Gastrocnemius medialis (tissue), 4 donors: ENCODE results near the gene TAC4. TPM values are rescaled to one million over a fixed set of nuclear protein-coding genes. Genes with fewer than 3 reads are reported as not detected.

Experiments
- ATAC-seq, 2 donors: fragments of 150-250 bp; one replicate each; pipeline ENCODE4 v1.9.1; 2016
- DNase-seq, 2 donors: peaks; one replicate each; pipeline ENCODE4 v3.0.0-alpha.2; 2019
- H3K27ac ChIP-seq, 4 donors: fragments of 200-600 bp; sonication (generic); 1 replicate in 1 of 4; 2 replicates in 3 of 4; pipeline ENCODE4 v1.5.1; 2016 to 2018; ENCODE audit warnings: mild to moderate bottlenecking in 2 of 4, moderate library complexity in 1 of 4
- H3K27me3 ChIP-seq, 3 donors: fragments of 200-600 bp; sonication (generic) in 2 of 3; 1 replicate in 1 of 3; 2 replicates in 2 of 3; pipeline versions ENCODE4 v1.5.1 to v1.6.0; 2016 to 2019; ENCODE audit warnings: mild to moderate bottlenecking in 1 of 3, moderate library complexity in 1 of 3
- H3K36me3 ChIP-seq, 2 donors: fragments of 200-600 bp; sonication (generic) in 1 of 2; one replicate each; pipeline ENCODE4 v1.5.1; 2017 to 2018
- H3K4me1 ChIP-seq, 2 donors: fragments of 200-600 bp; sonication (generic) in 1 of 2; one replicate each; pipeline ENCODE4 v1.5.1; 2016 to 2017; ENCODE audit warnings: mild to moderate bottlenecking in 2 of 2
- H3K4me3 ChIP-seq, 4 donors: fragments of 200-600 bp; sonication (generic) in 3 of 4; 1 replicate in 1 of 4; 2 replicates in 3 of 4; pipeline ENCODE4 v1.5.1; 2016 to 2019; ENCODE audit warnings: mild to moderate bottlenecking in 2 of 4
- H3K9me3 ChIP-seq, 3 donors: fragments of 200-600 bp; sonication (generic) in 2 of 3; 1 replicate in 1 of 3; 2 replicates in 2 of 3; pipeline ENCODE4 v1.5.1; 2016 to 2019
- CTCF ChIP-seq, 5 experiments: fragments of 450-650 bp in 3 of 5; fragments of 200-600 bp in 2 of 5; sonication (generic) in 2 of 5; IDR thresholded peaks in 4 of 5; conservative IDR thresholded peaks in 1 of 5; 1 replicate in 4 of 5; 2 replicates in 1 of 5; pipeline ENCODE4 v1.5.1; 2016 to 2019; ENCODE audit warnings: antibody characterized with exemption in 5 of 5, mild to moderate bottlenecking in 3 of 5, moderate library complexity in 3 of 5
- POLR2A ChIP-seq, 2 donors: fragments of 450-650 bp; IDR thresholded peaks; one replicate each; pipeline ENCODE4 v1.6.1; 2017; ENCODE audit warnings: antibody characterized with exemption in 2 of 2, mild to moderate bottlenecking in 2 of 2, moderate library complexity in 2 of 2
- in situ Hi-C, 4 donors: fragments of 200-750 bp; cut with MboI; loops; one replicate each; pipeline versions ENCODE4 v1.15.0 to v1.8.0; 2017; ENCODE audit warnings: low sequenced_read_pairs in 4 of 4
- intact Hi-C: fragments of 100-400 bp; cut with DNase I; formaldehyde crosslinking; loops from one replicate; pipeline ENCODE4 v1.15.1; 2023; ENCODE audit warnings: low total_unique reads
- total RNA-seq, 4 donors: library from RNA; depleted of rRNA; stranded (reverse); fragments of >200 nt; gene quantifications; one replicate each; pipeline versions ENCODE4 v1.1.0 to v1.2.3, GENCODE V29; 2016

Gene TAC4
- total RNA-seq, 4 donors from 2014 or later, result not detected

GRCh38 chr17:49872754-49873377 is 25.0 kb upstream of the TAC4 start:
- in situ Hi-C loops, result loop anchor here in 1 of 4 donors (10.0 kb wide), 1 partner anchor 122 kb away; the partner anchor contains the start of gene DLX3
- no peak for ATAC-seq
- Histone ChIP-seq H3K27me3 (no peaks in the 10 kb centered on the region), H3K27ac (no peak overlapping the region), H3K4me1 (no peaks in the 10 kb centered on the region), H3K9me3 (no peaks in the 10 kb centered on the region), H3K4me3 (no peak overlapping the region), H3K36me3 (no peaks in the 10 kb centered on the region)
- intact Hi-C loops, result no loop called here
- no peak for TF ChIP-seq CTCF (IDR thresholded peaks at IDR 0.05 in 4 of 5, conservative IDR thresholded peaks at IDR 0.05 in 1 of 5)
- no peak for TF ChIP-seq POLR2A (IDR thresholded peaks at IDR 0.05)
- no peak for DNase-seq

- Histone ChIP-seq H3K36me3 (no peaks in the 10 kb centered on the region), H3K4me1 (no peaks in the 10 kb centered on the region), H3K27ac (no peak overlapping the region), H3K4me3 (no peak overlapping the region), H3K27me3 (no peaks in the 10 kb centered on the region), H3K9me3 (no peaks in the 10 kb centered on the region)
- in situ Hi-C loops (loop anchor here in 1 of 4 donors (10.0 kb wide), 1 partner anchor 124 kb away; the partner anchor contains the start of gene DLX3), intact Hi-C loops (no loop called here)
- TF ChIP-seq POLR2A (IDR thresholded peaks at IDR 0.05), result no peak
- no peak for TF ChIP-seq CTCF (IDR thresholded peaks at IDR 0.05 in 4 of 5, conservative IDR thresholded peaks at IDR 0.05 in 1 of 5)
- no peak for DNase-seq
- ATAC-seq, result no peak
Observed at GRCh38 chr17:49871211-49871610, 23.3 kb upstream of the TAC4 start.

GRCh38 chr17:49870298-49870697 is 22.4 kb upstream of the TAC4 start:
- ATAC-seq, result no peak
- no peaks in the 10 kb centered on the region for H3K27me3 ChIP-seq
- no peak overlapping the region for H3K4me3 ChIP-seq
- TF ChIP-seq POLR2A (IDR thresholded peaks at IDR 0.05), result no peak
- TF ChIP-seq CTCF (IDR thresholded peaks at IDR 0.05 in 4 of 5, conservative IDR thresholded peaks at IDR 0.05 in 1 of 5), result no peak
- DNase-seq, result no peak
- in situ Hi-C loops, result loop anchor here in 1 of 4 donors (10.0 kb wide), 1 partner anchor 125 kb away; the partner anchor contains the start of gene DLX3
- no peaks in the 10 kb centered on the region for H3K9me3 ChIP-seq
- no peaks in the 10 kb centered on the region for H3K36me3 ChIP-seq
- no peaks in the 10 kb centered on the region for H3K4me1 ChIP-seq
- no peak overlapping the region for H3K27ac ChIP-seq
- intact Hi-C loops, result no loop called here

- in situ Hi-C loops, result loop anchor here in 1 of 4 donors (10.0 kb wide), 1 partner anchor 126 kb away; the partner anchor contains the start of gene DLX3
Observed at GRCh38 chr17:49869038-49869374, 21.1 kb upstream of the TAC4 start.

More at GRCh38 chr17:49869038-49869374, 21.1 kb upstream of the TAC4 start:
- no peaks in the 10 kb centered on the region for H3K36me3 ChIP-seq
- no peaks in the 10 kb centered on the region for H3K27me3 ChIP-seq
- DNase-seq (no peak), ATAC-seq (no peak)
- no peak overlapping the region for H3K4me3 ChIP-seq
- H3K27ac ChIP-seq, result no peak overlapping the region
- TF ChIP-seq CTCF (IDR thresholded peaks at IDR 0.05 in 4 of 5, conservative IDR thresholded peaks at IDR 0.05 in 1 of 5) (no peak), POLR2A (IDR thresholded peaks at IDR 0.05) (no peak)
- intact Hi-C loops, result no loop called here
- H3K9me3 ChIP-seq, result no peaks in the 10 kb centered on the region
- no peaks in the 10 kb centered on the region for H3K4me1 ChIP-seq
